Measurements from ENCODE around the gene SINHCAF.

- TF ChIP-seq, protein P1, sequence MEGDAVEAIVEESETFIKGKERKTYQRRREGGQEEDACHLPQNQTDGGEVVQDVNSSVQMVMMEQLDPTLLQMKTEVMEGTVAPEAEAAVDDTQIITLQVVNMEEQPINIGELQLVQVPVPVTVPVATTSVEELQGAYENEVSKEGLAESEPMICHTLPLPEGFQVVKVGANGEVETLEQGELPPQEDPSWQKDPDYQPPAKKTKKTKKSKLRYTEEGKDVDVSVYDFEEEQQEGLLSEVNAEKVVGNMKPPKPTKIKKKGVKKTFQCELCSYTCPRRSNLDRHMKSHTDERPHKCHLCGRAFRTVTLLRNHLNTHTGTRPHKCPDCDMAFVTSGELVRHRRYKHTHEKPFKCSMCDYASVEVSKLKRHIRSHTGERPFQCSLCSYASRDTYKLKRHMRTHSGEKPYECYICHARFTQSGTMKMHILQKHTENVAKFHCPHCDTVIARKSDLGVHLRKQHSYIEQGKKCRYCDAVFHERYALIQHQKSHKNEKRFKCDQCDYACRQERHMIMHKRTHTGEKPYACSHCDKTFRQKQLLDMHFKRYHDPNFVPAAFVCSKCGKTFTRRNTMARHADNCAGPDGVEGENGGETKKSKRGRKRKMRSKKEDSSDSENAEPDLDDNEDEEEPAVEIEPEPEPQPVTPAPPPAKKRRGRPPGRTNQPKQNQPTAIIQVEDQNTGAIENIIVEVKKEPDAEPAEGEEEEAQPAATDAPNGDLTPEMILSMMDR (IDR thresholded peaks at IDR 0.05; ENCODE audit: low read depth, low read length, poor library complexity, severe bottlenecking), result no peak
- no peak for TF ChIP-seq EZH2phosphoT487 (IDR thresholded peaks at IDR 0.05; ENCODE audit: borderline replicate concordance, low read length)
Measured at GRCh38 chr12:31318657-31319269, 7.2 kb downstream of the SINHCAF start.
